Measurements from ENCODE around the gene NXPH2. TPM values are rescaled to one million over a fixed set of nuclear protein-coding genes. Genes with fewer than 3 reads are reported as not detected.

The NXPH2 gene
- total RNA-seq, 1 donor from 2014 or later, result 0.37 TPM

DNA sequence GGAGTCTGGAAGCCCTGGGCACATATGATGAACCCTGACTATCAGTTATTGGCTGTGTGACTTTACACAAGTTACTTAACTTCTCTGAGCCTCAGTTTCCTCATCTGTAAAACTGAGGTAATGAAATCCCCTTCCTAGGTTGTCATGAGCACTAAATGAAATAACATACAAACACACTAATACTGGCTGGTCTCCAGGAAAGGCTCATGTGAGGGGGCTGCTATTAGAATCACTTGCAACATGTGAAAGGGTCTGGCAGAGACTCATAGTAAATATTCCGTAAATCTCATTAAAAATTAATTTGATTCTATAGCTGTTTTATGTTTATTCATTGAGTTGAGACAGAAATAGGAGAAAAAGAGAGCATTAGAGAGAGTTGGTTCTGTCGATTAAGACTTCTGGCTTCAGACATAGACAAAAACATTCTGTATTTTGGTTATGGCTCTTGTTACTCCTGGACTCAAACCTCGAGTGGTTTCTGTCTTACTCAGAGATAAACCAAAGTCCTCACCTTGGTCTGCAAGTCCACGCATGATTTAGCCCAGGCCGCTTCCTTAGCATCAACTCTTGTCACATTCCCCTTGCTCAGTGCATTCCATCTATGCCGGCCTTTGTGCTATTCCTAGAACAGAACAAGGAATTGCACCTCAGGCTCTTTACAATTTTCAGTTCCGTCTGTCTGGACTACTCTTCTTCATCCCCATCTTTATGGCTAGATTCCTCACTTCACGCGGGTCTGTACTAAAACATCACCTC, 139.1 kb downstream of the NXPH2 start:
- DNase-seq (ENCODE audit: low read depth), result no peak

DNA sequence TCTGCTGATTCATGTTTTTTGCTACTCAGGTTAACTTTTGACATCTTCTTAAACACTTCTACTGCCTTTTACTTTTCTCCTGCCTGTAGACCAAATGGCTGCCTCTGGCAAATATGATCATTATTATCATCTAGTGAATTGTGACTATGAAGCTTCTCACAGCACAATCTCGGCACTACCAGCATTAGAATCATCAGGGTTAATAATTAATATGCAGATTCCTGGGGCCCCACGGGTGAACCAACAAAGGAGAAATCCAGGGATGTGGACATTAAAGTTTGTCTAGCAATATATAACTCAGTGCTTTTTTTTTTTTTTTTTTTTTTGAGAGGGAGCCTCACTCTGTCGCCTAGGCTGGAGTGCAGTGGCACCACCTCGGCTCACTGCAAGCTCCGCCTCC, 142.5 kb downstream of the NXPH2 start:
- no peak for DNase-seq (ENCODE audit: low read depth)

- no peak for DNase-seq (ENCODE audit: low read depth)
Measured at GRCh38 chr2:138637061-138637460, 143.1 kb downstream of the NXPH2 start.

DNA sequence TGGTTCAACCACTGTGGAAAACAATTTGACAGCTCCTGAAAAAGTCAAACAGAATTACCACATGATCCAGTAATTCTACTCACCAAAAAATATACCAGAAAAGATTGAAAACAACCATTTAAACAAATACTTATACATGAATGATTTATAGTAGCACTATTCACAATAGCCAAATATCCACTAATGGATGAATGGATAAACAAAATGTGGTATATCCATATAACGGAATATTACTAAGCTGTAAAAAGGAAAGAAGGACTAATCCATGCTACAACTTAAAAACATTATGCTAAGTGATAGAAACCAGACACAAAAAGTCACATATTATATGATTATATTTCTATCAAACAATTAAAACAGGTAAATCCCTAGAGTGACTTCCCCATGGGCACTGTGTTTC, 147.1 kb downstream of the NXPH2 start:
- DNase-seq (ENCODE audit: low read depth), result no peak

DNA sequence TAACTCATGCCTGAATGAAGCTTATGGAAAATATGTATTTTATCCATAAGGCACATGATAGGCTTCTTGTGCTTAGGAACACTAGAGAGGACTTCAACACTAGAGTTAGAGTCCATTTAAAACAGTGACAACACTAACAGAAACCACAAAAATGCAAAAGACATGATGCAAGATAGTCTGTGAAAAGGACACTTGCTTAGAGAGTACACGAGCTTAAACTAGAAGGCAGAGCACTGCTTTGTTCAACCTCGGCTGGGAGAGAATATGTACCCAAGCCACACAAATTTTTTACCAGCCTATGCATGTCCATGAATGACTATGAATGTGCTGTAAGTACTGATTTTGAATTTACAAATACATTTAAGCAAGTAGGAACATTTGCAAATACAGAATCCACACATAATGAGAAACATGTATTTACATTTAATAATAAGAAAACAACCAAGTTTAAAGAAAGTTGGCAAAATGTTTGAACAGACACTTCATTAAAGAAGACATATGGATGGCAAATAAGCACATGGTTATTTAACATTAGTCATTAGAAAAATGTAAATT, 148.0 kb downstream of the NXPH2 start:
- peak; percentile 65 for DNase-seq (ENCODE audit: low read depth)

GRCh38 chr2:138630164-138630563, 150.0 kb downstream of the NXPH2 start:
- no peak for DNase-seq (ENCODE audit: low read depth)

DNA sequence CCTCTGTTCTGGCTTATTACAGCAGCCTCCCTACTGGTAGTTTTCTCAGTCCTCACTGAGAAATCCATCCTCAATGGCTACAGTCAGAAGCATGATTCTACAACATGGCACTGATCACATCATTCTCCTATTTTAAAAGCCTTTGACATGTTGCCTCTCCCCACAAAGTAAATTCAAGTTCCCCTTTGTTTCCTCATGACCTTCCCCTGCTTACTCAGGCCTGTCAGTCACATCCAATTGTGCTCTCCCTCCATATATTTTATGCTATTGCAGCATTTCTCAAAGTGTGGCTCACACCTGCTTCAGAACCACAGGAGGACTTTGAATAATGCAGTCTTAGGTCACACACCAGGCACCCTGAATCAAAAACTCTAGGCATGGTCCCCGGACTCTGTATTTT, 154.0 kb downstream of the NXPH2 start:
- no peak for DNase-seq (ENCODE audit: low read depth)

DNA sequence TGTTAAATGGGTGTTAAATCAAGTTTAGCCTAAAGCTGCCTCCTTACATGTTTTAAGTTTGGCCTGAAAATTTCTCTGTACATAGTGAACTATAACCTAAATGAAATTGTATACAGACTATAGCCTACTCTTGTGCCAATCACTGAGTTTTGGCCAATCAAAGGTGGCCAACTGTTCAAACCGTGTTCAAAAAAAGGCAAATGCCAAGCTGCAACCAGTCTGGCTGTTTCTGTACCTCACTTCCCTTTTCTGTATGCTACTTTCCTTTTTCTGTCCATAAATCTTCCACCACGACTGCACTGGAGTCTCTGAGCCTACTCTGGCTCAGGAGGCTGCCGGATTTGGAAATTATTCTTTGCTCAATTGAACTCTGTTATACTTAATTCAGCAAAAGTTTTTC, 157.6 kb downstream of the NXPH2 start:
- no peak for DNase-seq (ENCODE audit: low read depth)

DNA sequence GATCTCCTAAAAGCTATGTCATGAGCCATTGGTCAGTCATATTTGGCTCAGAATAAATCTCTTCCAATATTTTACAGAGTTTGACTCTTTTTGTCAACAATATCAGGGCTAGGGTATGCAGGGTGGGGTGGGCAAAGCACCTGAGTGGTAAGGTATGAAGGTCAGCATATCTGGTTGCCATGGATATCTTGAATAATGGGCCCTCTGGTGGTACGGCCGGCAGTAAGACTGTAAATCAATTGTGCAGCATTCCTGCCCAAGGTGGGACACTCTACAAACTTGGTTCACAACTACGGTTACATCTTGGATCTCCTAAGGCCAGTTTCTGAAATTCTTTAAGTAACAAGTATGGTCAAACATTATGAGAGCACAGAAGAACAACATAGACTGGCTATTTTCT, 159.1 kb downstream of the NXPH2 start:
- no peak for DNase-seq (ENCODE audit: low read depth)

GRCh38 chr2:138620431-138620830, 159.8 kb downstream of the NXPH2 start:
- no peak for DNase-seq (ENCODE audit: low read depth)

Measured in myocyte (in vitro differentiated cells).